Stimulated activated CD4-positive, alpha-beta T cell treated with anti-CD3 and anti-CD28 coated beads, Interleukin-12 subunit alpha, Interleukin-12 subunit beta, amount 100 ng/mL, for 48 hours (primary cell): ENCODE data around the gene SEMA3A.

Source experiments
- DNase-seq, 3 donors: peaks; one replicate each; pipeline ENCODE4 v3.0.0-alpha.2; 2020; ENCODE audit warnings: low read depth in 2 of 3, low spot score in 1 of 3

Gene SEMA3A

DNA sequence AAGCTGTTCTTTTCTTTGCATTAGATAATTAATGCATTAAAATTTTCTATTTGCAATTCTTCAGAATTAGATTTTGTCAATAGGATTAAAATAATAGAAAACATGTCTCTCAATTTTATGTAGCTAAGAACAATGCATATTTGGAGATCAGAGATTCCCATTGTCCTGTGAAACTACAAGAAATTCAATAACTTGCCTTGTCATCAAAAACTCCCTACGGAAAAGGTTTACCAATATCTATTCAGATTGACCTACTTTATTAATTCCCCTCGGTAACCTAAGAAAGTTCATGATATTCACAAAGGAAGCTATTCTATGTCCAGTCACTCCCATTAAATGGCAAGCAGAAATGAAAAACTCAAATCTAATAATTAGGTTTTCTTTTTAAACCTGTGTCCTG lies 172.6 kb downstream of the SEMA3A start:
- DNase-seq: no peak

DNA sequence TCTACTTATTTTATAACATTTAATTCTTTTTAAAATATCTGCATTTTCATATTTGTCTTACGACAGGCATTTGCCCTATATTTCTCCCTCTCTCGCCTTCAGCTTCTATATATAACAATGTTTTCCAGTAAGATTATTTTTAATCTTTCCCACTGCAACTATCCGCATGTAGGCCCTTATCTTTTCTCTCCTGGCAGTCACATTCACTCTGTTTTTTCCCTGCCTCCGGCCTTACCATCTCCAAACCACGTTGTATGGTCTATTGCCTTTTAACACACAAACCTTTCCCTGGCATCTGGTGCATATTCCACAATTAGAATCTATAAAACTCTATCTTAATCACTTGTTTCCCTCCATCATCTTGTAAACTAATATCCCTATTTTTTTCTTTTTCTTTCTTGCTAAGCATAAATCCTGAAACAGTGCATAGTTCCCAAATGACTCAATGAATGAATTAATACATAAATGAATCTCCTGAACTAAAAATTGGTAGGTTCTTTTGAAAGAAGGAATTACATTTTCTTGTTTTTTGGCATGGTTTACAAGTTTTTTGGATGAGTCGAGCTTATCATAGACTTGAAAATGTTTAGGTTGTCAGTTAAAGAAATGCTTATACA lies 173.2 kb downstream of the SEMA3A start:
- no peak for DNase-seq

DNA sequence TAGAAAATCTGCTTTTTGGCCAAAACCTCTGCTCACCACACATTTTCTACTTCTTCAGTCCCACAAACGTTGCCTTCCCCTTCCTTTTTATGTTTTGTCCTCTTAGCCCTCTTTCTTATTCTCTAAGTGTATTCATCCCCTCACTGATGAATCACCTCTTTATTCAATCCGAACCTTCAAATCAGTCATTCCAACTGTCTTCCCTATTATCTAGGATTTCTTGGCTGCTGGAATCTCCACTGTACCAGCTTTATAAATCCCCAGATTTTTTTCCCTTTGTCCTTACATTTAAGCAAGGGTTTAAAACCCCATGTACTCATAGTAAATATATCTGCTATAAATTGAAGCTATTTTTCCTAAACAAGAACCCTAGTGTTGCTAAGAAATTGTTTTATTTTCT lies 176.9 kb downstream of the SEMA3A start:
- DNase-seq: no peak

DNA sequence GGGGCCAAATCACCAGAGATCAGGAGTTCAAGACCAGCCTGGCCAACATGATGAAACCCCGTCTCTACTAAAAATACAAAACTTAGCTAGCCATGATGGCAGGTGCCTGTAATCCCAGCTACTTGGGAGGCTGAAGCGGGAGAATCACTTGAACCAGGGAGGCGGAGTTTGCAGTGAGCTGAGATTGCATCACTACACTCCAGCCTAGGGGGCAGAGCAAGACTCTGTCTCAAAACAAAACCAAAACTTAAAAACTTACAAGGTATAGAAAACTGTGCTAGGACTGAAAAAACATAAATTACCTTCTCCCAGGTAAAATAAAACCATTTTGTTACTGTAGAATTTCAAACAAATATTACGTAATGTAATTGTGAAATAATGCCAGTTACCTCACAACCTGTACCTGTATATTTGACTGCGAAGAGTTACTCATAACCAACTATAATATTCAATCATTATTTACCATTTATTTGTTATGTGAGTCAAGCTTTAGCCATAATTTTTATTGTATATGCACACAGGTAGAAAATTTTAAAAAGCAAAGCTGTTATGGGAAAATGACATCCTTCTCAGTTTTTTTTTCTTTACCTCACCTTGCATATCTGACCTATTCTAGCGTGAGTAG lies 180.9 kb downstream of the SEMA3A start:
- DNase-seq: no peak

DNA sequence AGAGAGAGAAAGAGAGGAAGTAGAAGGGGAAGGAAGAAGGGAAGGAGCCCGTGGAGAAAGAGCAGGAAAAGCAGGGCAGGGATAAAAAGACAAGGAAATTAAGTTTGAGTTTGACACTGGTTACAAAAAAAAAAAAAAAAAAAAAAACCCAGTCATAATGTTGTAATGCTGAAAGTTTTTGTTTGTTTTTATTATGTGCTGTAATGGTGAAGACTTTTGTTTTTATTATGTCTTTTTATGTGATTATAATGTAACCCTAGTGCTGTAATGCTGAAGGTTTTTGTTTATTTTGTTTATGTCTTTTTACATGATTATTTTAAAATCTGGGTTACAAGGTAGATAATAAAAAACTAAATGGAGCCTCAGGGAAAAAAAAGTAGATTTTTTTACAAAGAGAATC lies 184.8 kb downstream of the SEMA3A start:
- no peak for DNase-seq

DNA sequence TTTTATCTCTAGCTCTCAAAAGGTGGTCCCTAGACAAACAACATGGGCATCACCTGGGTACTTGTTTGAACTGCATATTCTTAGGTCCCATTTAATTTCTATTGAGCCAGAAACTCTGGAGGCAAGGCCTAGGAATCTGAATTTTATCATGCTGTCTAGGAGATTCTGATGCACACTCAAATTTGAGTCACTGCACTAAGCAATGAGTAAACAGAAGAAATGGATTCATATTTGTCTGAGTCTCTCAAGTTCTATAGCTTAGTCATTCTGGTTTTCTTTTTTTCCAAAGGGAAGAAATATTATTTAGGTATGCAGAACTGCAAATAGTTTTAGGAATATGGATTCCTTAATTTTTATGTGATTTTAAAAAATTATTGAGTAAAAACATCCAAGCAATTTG lies 185.5 kb downstream of the SEMA3A start:
- DNase-seq: no peak

DNA sequence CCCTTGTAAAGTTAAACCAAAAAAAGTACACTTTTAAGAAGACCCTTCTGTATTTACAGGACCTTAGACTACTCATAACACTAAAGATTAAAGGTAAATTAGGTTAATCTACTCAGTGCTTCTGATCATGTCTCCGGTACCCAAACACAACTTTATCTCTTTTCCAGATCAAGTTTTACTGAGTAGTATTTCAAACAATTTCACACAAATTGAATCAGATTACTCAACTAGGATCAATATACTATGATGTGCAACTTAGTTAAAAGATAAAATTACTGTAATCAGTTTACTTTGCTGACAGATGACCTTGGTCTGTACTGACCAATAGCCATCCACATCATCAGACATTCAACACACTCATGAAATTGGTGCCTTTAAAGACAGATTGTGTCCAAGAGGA lies 191.4 kb downstream of the SEMA3A start:
- DNase-seq: no peak

DNA sequence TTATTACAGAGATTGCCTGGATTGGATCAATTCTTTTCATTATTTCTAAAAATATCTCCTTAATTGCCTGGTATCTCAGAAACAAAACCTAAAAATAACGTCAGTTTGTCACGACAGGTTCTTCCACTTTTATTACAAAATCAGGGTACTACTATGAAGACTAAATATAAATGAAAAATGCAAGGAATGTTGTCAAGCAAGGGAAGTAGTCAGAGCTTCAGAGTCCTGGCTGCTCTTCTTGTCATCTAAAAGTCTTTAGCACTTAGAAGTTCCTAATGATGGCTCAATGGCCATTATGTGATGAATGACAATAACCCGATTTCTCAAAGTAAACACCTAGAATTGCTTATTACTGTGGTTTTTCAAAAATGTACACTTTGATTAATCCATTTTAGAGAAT lies 192.2 kb downstream of the SEMA3A start:
- no peak for DNase-seq

DNA sequence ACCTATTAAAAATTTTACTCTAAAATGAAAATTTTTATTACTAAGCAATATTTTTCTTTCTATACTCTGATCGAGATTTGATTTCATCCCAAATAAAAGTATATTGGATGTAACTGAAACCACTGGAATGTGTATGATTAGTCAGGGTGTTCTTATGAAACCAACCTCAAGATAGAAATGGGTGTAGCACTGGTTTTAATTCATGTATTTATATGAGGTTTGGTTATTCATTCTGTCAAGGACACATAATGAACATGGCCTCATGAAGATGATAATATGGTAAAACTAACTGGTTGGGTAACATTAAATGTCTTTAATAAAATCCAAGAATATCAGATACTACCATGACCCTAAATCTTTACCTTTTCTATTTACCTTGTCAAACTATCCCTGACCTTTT lies 197.7 kb downstream of the SEMA3A start:
- no peak for DNase-seq

DNA sequence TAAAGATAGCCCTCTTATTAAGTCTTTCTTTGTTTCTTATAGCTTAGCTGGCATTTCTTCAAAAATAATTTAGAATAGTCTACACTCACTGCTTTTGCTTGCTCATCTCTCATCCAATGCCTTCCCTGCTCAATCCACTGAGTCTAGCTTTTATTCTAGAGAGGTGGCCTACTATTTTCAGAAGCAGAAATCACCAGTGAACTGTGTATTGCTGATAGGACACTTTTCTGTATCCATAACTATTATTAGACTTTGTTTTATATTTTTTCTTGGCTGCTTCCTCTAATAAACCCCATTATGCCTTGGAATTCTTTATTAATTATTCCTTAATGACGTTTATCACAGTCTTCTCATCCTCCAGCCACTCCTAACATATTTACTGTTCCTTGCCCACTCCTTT lies 206.8 kb downstream of the SEMA3A start:
- no peak for DNase-seq

DNA sequence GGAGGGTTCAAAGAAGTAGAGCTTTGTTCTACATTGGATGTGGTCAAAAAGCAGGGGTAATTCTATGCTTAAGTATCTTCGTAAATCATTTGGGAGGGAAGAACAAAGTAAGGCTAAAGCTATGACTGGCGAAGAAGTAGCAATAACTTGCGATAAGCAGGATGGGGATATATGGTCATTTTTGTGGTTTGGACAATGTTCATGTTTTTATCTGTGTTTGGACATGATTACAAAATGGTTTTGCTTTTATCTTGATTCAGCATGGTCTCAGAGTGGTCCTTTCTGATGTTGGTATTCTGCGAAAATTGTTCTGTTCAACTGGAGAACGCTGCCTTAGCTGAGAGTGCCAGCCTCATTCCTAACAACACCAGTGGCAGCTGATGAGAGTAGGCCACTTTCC lies 208.8 kb downstream of the SEMA3A start:
- DNase-seq: no peak

DNA sequence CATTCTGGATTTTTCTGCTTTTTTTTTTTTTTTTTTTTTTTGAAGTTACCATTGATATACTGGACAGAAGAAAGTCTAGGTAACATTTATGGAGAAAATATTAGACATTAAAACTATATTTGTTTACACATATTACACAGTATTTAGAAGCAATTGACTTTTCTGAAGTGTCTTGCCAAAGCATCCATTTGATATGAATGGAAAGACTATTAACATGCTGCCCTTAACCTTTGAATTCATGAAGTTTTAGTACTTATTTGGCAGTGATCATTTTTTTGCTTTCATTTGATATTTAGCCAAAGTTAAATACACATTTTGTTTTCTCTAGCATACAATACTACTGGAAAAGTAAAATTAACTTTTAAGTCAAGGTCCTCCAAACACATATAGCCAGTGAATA lies 210.0 kb downstream of the SEMA3A start:
- DNase-seq: no peak

DNA sequence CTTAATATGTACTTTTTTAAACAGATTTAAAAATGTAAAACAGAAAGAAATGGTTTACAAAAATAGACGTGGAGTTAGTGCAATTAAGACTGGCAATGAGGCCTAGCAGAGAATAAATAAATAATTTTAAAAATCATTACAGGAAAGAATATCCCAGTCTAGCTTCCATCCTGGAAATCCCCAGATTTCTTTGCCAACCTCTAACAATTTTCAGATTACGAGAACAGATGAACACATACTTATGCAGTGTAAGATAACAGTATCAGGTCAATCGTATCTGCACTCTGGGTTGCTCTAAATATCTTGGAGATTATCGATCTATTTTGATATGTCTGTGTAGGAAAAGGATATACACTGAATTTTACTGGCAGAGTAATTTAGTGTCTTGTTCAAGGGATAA lies 210.5 kb downstream of the SEMA3A start:
- DNase-seq: no peak

DNA sequence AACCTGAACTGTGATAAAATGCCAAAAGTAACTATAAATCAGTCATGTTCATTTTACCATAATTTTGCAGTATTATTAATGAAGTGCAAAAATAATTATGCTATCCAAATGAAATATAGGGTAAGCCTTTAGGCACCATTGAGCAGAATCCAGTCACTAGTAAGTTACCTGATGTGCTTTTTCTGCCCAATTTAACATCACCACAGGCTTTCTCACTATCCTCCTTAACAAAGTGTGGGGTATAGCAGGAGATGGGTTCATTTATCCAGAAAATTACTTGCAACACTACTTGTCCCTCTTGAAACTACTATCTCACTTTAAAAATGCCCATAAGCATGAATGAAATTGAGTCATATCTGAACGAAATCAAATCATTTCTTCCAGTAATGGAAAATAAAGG lies 211.0 kb downstream of the SEMA3A start:
- DNase-seq: no peak

DNA sequence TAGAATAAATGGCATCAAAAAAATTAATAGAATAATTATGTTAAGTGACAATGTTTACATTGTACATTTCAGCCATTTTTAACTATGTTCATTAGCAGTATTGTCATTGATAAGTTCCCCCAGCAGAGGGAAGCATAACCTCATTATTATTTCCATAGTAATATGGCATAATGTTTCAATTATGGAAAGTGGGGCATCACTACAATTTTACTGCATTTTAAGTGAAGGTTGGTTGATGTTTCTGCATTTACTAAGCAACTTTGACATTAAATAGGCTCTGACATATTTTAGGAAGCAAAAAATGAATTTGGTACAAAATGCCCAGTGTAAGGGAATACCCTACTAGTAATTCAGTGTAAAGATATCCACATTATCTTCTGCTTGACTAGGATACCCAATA lies 218.3 kb downstream of the SEMA3A start:
- DNase-seq: peak in 1 of 3 donors; percentile 30

DNA sequence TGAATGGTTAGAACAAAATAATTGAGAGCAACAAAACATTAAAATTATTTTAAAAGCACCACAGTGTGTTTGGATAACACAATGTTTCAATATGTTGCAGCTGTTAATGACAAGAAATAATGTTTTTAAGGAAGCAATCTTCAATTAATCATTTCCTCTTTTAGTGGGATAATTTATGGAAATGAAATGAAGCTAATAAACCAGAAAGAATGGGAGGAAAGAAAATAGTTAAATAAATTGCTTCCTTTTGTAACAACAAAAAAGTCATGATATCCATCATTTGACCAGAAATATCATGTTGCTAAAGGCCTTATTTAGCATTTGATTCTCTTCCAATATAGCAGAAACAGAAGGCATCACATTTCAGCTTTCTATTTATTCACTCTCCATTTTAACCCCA lies 224.5 kb downstream of the SEMA3A start:
- DNase-seq: no peak

DNA sequence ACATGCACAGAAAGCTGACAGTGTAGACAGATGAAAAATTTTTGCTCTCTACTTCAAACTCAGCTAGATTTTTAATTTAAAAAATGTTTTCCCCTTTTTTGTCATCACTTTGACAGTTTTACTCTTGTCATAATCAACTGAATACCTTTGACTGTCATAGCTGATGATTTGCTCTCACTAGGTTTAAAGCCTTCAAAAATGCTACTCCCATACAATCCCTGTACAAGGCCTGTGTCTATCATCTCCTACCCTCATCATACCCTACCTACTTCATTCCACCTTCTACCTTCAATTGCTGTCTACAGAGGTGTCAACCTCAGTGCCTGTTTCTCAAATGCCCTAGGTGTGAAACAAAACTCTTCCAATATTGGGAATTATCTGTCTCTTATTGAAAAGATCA lies 230.3 kb downstream of the SEMA3A start:
- no peak for DNase-seq

DNA sequence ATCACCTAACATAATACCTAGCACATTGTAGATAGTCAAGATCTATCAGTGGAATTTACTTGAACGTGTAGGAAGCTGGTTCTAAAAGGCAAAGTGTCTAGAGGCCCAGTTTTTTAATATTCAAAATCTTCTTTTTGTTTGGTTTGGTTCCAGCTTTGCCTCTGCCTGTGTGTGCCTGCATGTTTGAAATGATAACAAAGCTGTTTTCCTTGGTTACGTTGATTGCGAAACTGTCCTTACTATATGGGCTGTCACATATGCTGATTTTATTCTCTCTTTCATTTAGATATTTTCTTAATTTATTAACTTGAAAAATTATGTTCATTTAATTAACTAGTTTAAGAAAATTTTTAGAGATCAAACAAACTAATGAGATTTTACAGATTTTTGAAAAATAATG lies 237.3 kb downstream of the SEMA3A start:
- DNase-seq: no peak

DNA sequence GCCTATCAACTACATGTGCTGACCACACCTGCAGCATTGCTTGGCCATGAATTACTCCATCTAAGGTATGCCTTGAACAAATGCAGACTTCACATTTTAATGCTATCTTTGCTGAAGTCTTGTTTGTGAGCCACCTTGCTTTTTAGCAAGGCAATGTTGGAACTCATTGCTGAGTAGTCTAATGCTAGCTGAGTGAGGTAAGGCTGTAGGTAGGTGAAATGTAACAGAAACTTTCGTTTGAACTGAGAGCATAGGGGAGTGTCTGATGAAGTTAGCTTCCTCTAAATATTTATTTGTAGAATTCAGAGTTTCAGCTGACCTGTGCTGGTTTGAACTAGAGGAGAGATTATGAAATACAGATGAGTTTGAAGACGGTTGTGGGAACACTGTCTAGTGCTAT lies 238.5 kb downstream of the SEMA3A start:
- no peak for DNase-seq

DNA sequence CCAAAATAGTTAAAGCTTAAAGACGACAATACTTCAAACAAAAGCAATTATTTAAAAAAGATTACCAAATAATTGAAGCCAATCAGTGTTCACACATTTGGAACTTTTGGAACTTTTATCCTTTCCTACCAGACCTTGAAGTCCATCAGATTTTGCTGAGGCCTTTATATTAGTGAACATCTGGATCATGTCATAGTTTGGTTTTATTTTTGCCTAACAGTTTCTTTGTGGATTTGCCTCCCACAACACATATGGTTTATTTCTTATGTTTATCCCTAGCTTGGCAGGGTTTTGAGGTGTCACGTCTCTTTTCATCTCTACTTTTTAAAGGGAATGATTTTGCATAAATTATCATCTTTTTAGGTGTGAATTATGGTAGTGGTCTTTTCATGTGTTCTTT lies 242.4 kb downstream of the SEMA3A start:
- DNase-seq: no peak

DNA sequence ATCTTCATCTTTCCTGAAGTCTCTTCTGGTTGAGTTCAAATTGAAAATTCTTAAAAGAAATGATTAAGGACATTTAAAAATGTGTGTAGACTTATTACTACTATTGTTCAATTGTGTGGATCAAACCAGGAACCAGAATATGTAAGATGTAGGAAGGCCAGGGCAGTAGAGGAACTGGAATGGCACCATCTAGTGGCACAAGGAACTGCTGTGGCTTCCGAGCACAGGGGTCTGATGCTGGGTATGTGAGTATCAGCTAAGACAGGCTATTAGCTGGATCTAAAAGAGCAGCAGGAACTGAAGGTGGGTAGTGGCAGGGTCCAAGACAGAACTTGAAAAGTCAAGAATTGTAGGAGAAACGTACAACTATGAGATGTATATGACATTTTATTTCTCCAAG lies 247.3 kb downstream of the SEMA3A start:
- no peak for DNase-seq

DNA sequence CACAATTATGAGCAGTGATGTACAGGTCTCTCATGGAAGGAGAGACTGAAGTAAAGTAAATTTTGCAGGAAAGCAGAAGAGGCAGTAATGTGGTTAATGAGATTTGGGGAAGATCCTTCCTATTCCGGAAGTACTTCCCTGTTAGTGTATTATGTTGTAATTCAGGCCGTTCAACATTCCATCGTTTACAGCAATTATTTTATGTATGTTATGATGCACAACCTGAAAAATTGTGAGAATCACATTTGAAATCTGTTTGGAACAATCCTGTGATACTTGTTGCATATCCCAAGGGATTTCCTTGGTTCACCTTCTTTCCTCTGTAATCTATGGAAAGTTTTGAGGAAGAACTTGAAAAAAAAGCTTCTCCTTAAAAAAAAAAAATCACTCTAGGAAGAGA lies 247.8 kb downstream of the SEMA3A start:
- DNase-seq: no peak

DNA sequence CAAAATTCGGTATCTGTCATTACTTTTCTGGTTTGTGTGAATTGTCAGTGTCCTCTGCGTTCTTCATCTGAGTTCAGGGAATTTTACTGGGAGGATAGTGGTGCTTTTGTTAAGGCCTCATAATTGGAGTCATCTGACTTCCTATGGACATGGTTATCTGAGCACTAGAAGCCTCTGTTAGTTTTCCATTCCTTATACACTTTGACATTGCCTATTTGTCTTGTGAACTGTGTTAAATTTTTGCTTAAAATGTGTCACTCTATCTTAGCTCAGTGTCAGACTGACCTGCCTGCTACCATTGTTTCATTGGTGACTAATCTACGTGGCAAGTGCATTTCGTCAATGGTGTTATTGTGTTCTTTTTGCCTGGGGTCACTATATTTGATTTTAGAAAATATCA lies 253.3 kb downstream of the SEMA3A start:
- no peak for DNase-seq

DNA sequence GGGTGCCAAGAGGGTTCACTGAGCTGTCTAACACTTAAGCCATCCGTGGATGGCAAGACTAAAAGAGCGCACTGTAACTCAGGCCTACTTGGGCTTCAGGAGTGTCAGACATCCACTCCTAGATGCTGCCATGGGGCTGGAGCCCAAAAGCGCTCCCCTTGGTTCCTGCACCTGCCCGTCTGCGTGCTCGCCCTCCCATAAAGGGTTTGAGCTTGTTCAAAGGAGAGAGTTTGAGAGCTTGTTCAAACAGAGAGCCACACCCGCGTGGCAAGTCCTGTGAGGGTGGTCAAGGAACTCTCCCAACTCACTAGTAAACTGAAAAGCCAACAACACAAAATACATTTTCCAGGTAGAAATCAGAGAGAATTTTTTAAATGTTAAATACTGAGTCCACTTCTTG lies 256.7 kb downstream of the SEMA3A start:
- no peak for DNase-seq
